ENCODE measurements around the gene LGALSL.

- TF ChIP-seq YY1 (IDR thresholded peaks at IDR 0.05; ENCODE audit: low read depth) (no peak), FOXM1 (IDR thresholded peaks at IDR 0.05; ENCODE audit: borderline replicate concordance, low read depth) (no peak), TAF1 (IDR thresholded peaks at IDR 0.05; ENCODE audit: low read depth) (no peak), TCF12 (IDR thresholded peaks at IDR 0.05; ENCODE audit: low read depth) (no peak), RAD21 (IDR thresholded peaks at IDR 0.05; ENCODE audit: low read depth) (no peak), EGR1 (IDR thresholded peaks at IDR 0.05) (no peak), CEBPB (IDR thresholded peaks at IDR 0.05) (no peak), EP300 (IDR thresholded peaks at IDR 0.05; ENCODE audit: borderline replicate concordance) (no peak)
- TF ChIP-seq, protein P1, sequence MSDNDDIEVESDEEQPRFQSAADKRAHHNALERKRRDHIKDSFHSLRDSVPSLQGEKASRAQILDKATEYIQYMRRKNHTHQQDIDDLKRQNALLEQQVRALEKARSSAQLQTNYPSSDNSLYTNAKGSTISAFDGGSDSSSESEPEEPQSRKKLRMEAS (IDR thresholded peaks at IDR 0.05) = no peak
- TF ChIP-seq, protein P2, sequence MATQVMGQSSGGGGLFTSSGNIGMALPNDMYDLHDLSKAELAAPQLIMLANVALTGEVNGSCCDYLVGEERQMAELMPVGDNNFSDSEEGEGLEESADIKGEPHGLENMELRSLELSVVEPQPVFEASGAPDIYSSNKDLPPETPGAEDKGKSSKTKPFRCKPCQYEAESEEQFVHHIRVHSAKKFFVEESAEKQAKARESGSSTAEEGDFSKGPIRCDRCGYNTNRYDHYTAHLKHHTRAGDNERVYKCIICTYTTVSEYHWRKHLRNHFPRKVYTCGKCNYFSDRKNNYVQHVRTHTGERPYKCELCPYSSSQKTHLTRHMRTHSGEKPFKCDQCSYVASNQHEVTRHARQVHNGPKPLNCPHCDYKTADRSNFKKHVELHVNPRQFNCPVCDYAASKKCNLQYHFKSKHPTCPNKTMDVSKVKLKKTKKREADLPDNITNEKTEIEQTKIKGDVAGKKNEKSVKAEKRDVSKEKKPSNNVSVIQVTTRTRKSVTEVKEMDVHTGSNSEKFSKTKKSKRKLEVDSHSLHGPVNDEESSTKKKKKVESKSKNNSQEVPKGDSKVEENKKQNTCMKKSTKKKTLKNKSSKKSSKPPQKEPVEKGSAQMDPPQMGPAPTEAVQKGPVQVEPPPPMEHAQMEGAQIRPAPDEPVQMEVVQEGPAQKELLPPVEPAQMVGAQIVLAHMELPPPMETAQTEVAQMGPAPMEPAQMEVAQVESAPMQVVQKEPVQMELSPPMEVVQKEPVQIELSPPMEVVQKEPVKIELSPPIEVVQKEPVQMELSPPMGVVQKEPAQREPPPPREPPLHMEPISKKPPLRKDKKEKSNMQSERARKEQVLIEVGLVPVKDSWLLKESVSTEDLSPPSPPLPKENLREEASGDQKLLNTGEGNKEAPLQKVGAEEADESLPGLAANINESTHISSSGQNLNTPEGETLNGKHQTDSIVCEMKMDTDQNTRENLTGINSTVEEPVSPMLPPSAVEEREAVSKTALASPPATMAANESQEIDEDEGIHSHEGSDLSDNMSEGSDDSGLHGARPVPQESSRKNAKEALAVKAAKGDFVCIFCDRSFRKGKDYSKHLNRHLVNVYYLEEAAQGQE (IDR thresholded peaks at IDR 0.05; ENCODE audit: low read depth) = no peak
- TF ChIP-seq, protein P3, sequence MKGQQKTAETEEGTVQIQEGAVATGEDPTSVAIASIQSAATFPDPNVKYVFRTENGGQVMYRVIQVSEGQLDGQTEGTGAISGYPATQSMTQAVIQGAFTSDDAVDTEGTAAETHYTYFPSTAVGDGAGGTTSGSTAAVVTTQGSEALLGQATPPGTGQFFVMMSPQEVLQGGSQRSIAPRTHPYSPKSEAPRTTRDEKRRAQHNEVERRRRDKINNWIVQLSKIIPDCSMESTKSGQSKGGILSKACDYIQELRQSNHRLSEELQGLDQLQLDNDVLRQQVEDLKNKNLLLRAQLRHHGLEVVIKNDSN (IDR thresholded peaks at IDR 0.05) = no peak
Observed at GRCh38 chr2:64459575-64459974, 5.6 kb downstream of the LGALSL start.

Data from Ishikawa (cell line).